Epithelial cell of esophagus (primary cell): Measurements from ENCODE around the gene GUK1.
A peak's percentile ranks its signal among the peaks of the same experiment; 100 is the strongest.

Source experiments
- DNase-seq: peaks from one replicate; pipeline ENCODE4 v3.0.0; 2010; ENCODE audit warnings: low read depth
- H3K4me3 ChIP-seq: 2 replicates; pipeline ENCODE4 v1.5.1; 2011; ENCODE audit warnings: mild to moderate bottlenecking, low read length, control low read depth
- TF ChIP-seq, protein P1 (sequence below): IDR thresholded peaks from 2 replicates; pipeline ENCODE4 v1.5.1; 2011; ENCODE audit warnings: low read depth, mild to moderate bottlenecking, low read length, control low read depth, inconsistent platforms; ENCODE audit not compliant: insufficient read depth; ENCODE audit errors: missing control alignments

GUK1 gene

DNA sequence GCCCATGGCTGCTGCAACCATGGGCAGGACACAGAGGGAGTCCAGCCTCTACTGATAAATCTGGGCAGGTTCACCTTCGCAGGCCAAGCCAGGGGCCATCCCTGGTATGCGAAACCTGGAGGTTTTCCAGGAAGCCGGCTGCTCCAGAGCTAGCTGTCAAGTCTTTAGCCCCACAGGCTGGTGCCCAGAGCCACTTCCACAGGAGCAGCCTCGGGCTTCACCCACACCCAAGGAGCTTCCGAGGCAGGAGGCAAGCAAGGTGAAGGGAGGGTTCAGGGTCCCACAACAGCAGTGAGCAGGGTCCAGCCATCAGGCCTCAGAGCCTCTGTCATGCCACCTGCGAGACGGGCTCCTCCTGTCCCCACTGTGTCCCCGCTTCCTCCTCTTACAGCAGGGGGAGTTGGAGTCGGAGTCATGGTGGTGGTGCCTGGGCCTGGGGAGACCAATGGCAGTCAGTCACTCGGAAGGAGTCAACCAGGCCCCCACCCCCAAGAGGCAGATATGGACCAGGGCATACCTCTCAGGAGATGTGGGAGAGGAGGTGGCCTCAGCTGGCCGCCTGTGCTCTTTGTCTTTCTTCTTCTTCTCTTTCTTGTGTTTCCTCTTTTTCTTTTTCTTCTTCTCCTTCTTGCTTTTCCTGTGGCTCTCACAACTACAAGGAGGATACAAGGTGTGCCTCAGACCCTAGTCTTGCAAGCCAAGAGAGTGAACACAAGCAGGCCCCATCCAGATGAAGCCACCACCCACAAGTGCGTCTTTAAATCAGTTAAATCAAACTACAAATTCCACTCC is 39.1 kb upstream of the GUK1 start:
- no peak for DNase-seq
- TF ChIP-seq, protein P1, sequence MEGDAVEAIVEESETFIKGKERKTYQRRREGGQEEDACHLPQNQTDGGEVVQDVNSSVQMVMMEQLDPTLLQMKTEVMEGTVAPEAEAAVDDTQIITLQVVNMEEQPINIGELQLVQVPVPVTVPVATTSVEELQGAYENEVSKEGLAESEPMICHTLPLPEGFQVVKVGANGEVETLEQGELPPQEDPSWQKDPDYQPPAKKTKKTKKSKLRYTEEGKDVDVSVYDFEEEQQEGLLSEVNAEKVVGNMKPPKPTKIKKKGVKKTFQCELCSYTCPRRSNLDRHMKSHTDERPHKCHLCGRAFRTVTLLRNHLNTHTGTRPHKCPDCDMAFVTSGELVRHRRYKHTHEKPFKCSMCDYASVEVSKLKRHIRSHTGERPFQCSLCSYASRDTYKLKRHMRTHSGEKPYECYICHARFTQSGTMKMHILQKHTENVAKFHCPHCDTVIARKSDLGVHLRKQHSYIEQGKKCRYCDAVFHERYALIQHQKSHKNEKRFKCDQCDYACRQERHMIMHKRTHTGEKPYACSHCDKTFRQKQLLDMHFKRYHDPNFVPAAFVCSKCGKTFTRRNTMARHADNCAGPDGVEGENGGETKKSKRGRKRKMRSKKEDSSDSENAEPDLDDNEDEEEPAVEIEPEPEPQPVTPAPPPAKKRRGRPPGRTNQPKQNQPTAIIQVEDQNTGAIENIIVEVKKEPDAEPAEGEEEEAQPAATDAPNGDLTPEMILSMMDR: no peak
- H3K4me3 ChIP-seq: no peak overlapping the region

DNA sequence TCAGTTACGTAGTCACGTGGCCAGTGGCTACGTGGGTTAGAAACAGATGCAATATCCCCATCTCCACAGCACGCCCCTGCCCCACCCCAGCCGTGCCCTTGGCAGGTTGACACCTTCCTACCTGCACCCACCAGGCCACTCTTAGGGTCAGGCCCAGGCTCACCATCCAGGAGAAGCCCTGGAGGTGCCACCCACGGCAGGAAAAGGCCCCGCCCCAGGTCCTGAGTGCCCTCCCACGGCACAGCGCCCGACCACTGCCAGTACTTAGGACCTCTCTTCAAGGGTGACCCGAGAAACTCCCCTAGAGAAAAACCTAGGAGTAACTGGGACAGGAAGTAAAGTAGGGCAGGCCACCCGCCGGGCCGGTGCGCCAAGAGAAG is 38.5 kb upstream of the GUK1 start:
- TF ChIP-seq, protein P1: no peak
- DNase-seq: no peak
- H3K4me3 ChIP-seq: peak overlapping the region; percentile 76

DNA sequence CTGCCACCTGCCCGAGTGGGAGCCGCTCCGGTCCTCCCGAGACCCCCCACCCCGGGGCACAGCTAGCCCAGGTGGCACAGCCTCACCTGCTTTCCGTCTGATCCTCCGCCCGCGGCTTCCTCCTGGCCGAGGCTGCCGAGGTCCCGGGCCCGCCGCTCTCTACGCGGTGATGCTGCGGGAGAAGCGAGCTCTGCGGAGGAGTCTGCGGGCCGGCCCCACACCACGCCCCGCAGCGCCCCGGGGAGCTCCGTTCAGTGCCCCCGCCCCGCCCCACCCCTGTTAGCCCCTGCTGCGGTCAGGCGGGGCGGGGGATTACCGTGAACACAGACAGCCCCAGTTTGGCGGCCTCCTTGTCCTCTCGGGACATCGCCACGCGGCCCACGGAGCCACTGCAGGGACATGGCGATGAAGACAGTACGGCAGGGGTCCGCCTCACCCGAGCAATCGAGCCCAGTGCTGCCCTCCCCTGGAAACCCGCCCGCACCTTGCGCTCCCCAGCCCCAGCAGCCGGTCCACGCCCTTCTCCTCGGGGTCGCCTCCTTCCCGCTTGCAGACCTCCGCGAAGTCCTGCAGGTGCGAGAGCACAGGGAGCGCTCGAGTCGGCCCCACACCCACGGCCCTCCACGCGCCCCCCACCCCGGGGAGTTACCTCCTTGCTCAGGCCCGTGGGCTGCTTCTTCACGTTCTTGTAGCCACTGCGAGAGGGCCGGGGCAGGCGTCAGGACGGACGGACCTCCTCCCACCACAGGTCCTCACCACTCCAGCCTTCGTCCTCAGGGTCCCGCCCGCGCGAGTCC is 37.9 kb upstream of the GUK1 start:
- H3K4me3 ChIP-seq: peak overlapping the region; percentile 76
- peak; percentile 57 for DNase-seq
- TF ChIP-seq, protein P1: peak; percentile 26

DNA sequence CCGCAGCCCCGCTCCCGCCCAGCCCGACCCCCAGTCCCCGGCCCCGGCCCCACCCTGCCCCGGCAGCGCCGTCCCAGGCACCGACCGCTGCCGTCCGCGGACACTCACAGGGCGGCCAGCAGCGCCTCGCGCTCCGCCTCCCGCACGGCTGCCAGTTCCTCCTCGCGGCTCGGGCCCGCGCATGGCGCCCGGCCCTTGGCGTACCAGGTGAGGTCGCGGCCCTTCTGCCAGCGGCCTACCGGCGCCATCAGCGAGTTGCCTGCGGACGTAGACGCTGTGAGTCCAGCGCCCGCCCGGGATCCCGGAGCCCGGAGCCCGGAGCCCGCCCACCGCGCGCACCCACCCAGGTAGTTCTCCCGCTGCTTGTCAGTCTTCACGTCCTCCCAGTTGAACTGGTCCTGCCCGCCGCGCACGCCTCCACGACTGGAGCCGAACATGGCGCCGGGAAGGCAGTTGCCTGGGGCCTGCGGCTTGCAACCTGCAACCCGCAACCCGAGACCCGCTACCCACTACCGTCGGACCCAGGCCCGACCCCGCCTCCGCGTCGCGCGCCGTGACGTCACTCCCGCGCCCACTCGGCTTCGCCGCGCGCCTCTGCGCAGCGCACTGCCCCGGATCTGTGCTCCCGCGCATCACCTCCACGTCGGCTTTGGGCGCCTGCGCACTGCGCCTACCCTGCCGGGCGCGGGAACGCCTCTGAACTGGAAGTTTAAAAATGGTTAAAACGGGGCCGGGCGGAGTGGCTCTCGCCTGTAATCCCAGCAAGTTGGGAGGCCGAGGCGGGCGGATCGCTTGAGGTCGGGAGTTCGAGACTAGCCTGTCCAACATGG is 37.1 kb upstream of the GUK1 start, which contains the start of gene C1orf35:
TSS of gene C1orf35 (minus strand) at position 535 of the 830 bp plus-strand sequence. CDS start at position 437, 98 bp downstream.
- DNase-seq: peak; percentile 93
- TF ChIP-seq, protein P1: no peak
- peak within 1 kb of the TSS; percentile 76 for H3K4me3 ChIP-seq

DNA sequence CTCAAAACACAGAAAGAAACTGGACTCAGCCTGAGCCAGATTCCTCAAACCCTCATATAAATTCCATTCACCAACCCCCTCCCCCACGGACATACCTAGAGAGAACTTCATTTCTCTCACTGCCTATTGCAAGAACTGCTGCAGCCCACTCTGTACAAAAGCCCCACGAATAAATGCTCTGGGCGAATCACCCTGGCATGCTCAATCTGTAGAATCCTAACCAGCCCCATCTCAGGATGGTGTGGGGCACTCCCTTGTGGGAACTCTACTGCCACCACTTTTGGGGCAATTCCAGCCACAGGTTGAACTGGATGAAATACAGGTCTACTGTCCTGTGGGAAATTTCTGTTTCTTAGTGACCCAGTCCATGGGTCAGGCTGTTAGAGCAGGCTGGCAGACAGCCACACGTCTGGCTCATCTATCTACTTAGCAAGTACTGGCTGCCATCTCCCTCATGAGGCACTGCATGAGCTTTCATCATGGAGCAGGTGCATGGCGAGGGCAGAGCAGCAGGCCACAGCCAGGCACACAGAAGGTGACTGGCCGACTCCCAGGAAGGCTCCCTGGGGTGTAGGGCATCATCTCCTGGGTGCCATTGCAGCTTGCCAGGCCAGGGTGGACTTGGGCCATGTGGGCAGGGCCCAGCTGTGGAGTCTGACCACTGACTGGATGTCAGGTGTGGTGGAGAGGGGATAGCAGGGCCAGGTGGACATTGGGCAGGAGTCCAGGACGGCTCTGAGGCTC is 35.4 kb upstream of the GUK1 start:
- TF ChIP-seq, protein P1: no peak
- no peak overlapping the region for H3K4me3 ChIP-seq
- DNase-seq: no peak
